ENCODE results near the gene MICAL2.

MICAL2 gene

GRCh38 chr11:12235553-12235946 is 125.2 kb downstream of the MICAL2 start:
- peak; percentile 47 for DNase-seq

GRCh38 chr11:12235947-12236743 is 125.8 kb downstream of the MICAL2 start:
- peak; percentile 77 for DNase-seq

GRCh38 chr11:12236744-12237101 is 126.3 kb downstream of the MICAL2 start:
- no peak for DNase-seq

- DNase-seq: no peak
Measured at GRCh38 chr11:12237381-12237784, 127.0 kb downstream of the MICAL2 start.

GRCh38 chr11:12238420-12238819 is 128.0 kb downstream of the MICAL2 start:
- no peak for DNase-seq

GRCh38 chr11:12239396-12239795 is 129.0 kb downstream of the MICAL2 start:
- DNase-seq: peak; percentile 24

GRCh38 chr11:12239804-12240371 is 129.5 kb downstream of the MICAL2 start:
- DNase-seq: no peak

- no peak for DNase-seq
Measured at GRCh38 chr11:12240677-12241076, 130.3 kb downstream of the MICAL2 start.

- DNase-seq: no peak
Measured at GRCh38 chr11:12241401-12241800, 131.0 kb downstream of the MICAL2 start.

GRCh38 chr11:12241971-12242672 is 131.7 kb downstream of the MICAL2 start:
- no peak for DNase-seq

- DNase-seq: no peak
Measured at GRCh38 chr11:12242966-12243365, 132.6 kb downstream of the MICAL2 start.

GRCh38 chr11:12243486-12243885 is 133.1 kb downstream of the MICAL2 start:
- no peak for DNase-seq

- DNase-seq: no peak
Measured at GRCh38 chr11:12243911-12244550, 133.6 kb downstream of the MICAL2 start.

GRCh38 chr11:12245091-12245490 is 134.7 kb downstream of the MICAL2 start:
- no peak for DNase-seq

- no peak for DNase-seq
Measured at GRCh38 chr11:12245549-12246016, 135.2 kb downstream of the MICAL2 start.

- DNase-seq: no peak
Measured at GRCh38 chr11:12246147-12246546, 135.8 kb downstream of the MICAL2 start.

GRCh38 chr11:12246989-12247388 is 136.6 kb downstream of the MICAL2 start:
- DNase-seq: no peak

GRCh38 chr11:12247543-12248254 is 137.3 kb downstream of the MICAL2 start:
- DNase-seq: no peak

- DNase-seq: no peak
Measured at GRCh38 chr11:12248330-12248729, 137.9 kb downstream of the MICAL2 start.

GRCh38 chr11:12249590-12250260 is 139.3 kb downstream of the MICAL2 start:
- DNase-seq: no peak

- DNase-seq: no peak
Measured at GRCh38 chr11:12251666-12252560, 141.5 kb downstream of the MICAL2 start.
